GM12878 (cell line): ENCODE measurements around the gene ARSJ. TPM values are rescaled to one million over a fixed set of nuclear protein-coding genes. Genes with fewer than 3 reads are reported as not detected.

Experiments used
- ATAC-seq: fragments of 200-7000 bp; cut with Tn5 transposase; 3 replicates; pipeline ENCODE4 v1.9.1; 2020; ENCODE audit warnings: mild to moderate bottlenecking, moderate library complexity
- BruUV-seq: library from RNA; stranded (reverse); fragments of 400-500 nt; replicated peaks from 2 replicates; lab custom pipeline; 2021; lab: Mats Ljungman, UMichigan
- CTCF ChIA-PET: fragments of 300-600 bp; sonication (Branson Sonifier 250); formaldehyde crosslinking; extraction: SDS; loops from one replicate; lab custom pipeline; 2021; ENCODE audit warnings: inconsistent platforms; lab: Yijun Ruan, JAX
- POLR2A ChIA-PET: fragments of 350-600 bp; formaldehyde crosslinking; extraction: SDS; loops from one replicate; lab custom pipeline; 2021; ENCODE audit warnings: inconsistent platforms; lab: Charles Lee
- RAD21 ChIA-PET: fragments of 300-600 bp; sonication (Branson Sonifier 250); formaldehyde crosslinking; loops from one replicate; lab custom pipeline; 2023; ENCODE audit warnings: antibody characterized with exemption; ENCODE audit not compliant: unreplicated experiment; lab: Charles Lee
- SMC1A ChIA-PET: fragments of 300-600 bp; sonication (Branson Sonifier 250); formaldehyde crosslinking; loops from one replicate; lab custom pipeline; 2023; ENCODE audit not compliant: unreplicated experiment, uncharacterized antibody; lab: Charles Lee
- DNase-seq: peaks from one replicate; pipeline ENCODE4 v3.0.0-alpha.2; 2011; ENCODE audit warnings: low read depth, low spot score
- FAIRE-seq: peaks from 3 replicates; lab custom pipeline; 2011; peaks lifted over from hg19 to GRCh38; lab: Jason Lieb, UNC
- H2AFZ ChIP-seq: 2 replicates; pipeline ENCODE4 v1.6.0; 2011; ENCODE audit warnings: low read depth, low read length, control low read depth; ENCODE audit not compliant: control insufficient read depth
- H3K27ac ChIP-seq: 2 replicates; pipeline ENCODE4 v1.5.1; 2011; ENCODE audit warnings: control low read depth; ENCODE audit not compliant: control insufficient read depth, insufficient read depth
- H3K27me3 ChIP-seq, 2 experiments: replicated peaks in 1 of 2; 2 replicates each; pipeline versions ENCODE4 v1.6.0 to v1.6.1; 2011; ENCODE audit warnings: low read length in 1 of 2; ENCODE audit not compliant: control insufficient read depth in 2 of 2, insufficient read depth in 2 of 2
- H3K36me3 ChIP-seq, 2 experiments: 2 replicates each; pipeline ENCODE4 v1.5.1; 2011; ENCODE audit warnings: low read length in 1 of 2; ENCODE audit not compliant: control insufficient read depth in 2 of 2, insufficient read depth in 2 of 2
- H3K4me1 ChIP-seq: 2 replicates; pipeline ENCODE4 v1.6.1; 2011; ENCODE audit warnings: mild to moderate bottlenecking, low read length, moderate library complexity, mixed read lengths; ENCODE audit not compliant: control insufficient read depth, insufficient read depth
- H3K4me2 ChIP-seq: 2 replicates; pipeline ENCODE4 v1.6.0; 2011; ENCODE audit warnings: control low read depth; ENCODE audit not compliant: control insufficient read depth, insufficient read depth
- H3K4me3 ChIP-seq: fragments of 200-600 bp; sonication (generic); 2 replicates; pipeline ENCODE4 v1.5.1; 2016
- H3K79me2 ChIP-seq: 2 replicates; pipeline ENCODE4 v1.6.0; 2011; ENCODE audit warnings: low read length; ENCODE audit not compliant: control insufficient read depth, insufficient read depth
- H3K9ac ChIP-seq: 2 replicates; pipeline ENCODE4 v1.8.0; 2011; ENCODE audit warnings: low read length, control low read depth, mixed read lengths; ENCODE audit not compliant: control insufficient read depth, insufficient read depth
- H3K9me3 ChIP-seq: replicated peaks from 3 replicates; pipeline ENCODE4 v1.5.1; 2011; ENCODE audit warnings: mild to moderate bottlenecking, low read length; ENCODE audit not compliant: control insufficient read depth, insufficient read depth
- H4K20me1 ChIP-seq: 2 replicates; pipeline ENCODE4 v1.6.0; 2011; ENCODE audit not compliant: control insufficient read depth, insufficient read depth
- ATF7 ChIP-seq: fragments of 450-650 bp; IDR thresholded peaks from 2 replicates; pipeline ENCODE4 v1.6.1; 2016; ENCODE audit warnings: low read depth, mild to moderate bottlenecking
- CREM ChIP-seq: IDR thresholded peaks from 2 replicates; pipeline ENCODE4 v1.6.1; 2014; ENCODE audit warnings: antibody characterized with exemption, low read depth
- NFYA ChIP-seq: IDR thresholded peaks from 2 replicates; pipeline ENCODE4 v1.6.1; 2011; ENCODE audit warnings: low read depth, mild to moderate bottlenecking, low read length, improper control_type of control experiment, borderline replicate concordance
- NR2C2 ChIP-seq: IDR thresholded peaks from 2 replicates; pipeline ENCODE4 v1.6.1; 2011; ENCODE audit warnings: borderline replicate concordance, low read depth; ENCODE audit not compliant: control insufficient read depth, insufficient read length
- PAX5 ChIP-seq: IDR thresholded peaks from 2 replicates; pipeline ENCODE4 v1.6.1; 2011; ENCODE audit warnings: low read depth, low read length, borderline replicate concordance
- PKNOX1 ChIP-seq: fragments of 450-650 bp; IDR thresholded peaks from 2 replicates; pipeline ENCODE4 v1.6.1; 2016; ENCODE audit warnings: mild to moderate bottlenecking
- POLR2AphosphoS5 ChIP-seq: IDR thresholded peaks from 2 replicates; pipeline ENCODE4 v1.6.1; 2011; ENCODE audit warnings: mild to moderate bottlenecking, low read length, inconsistent platforms
- PRDM15 ChIP-seq: fragments of 450-650 bp; formaldehyde crosslinking; IDR thresholded peaks from 2 replicates; pipeline ENCODE4 v1.4.0; 2020; ENCODE audit warnings: mild to moderate bottlenecking, moderate library complexity
- SMARCA5 ChIP-seq: fragments of 450-650 bp; IDR thresholded peaks from 2 replicates; pipeline ENCODE4 v1.6.1; 2017; ENCODE audit warnings: mild to moderate bottlenecking
- in situ Hi-C: fragments of 300-500 bp; cut with MboI; formaldehyde crosslinking; loops from 9 replicates; pipeline ENCODE4 v1.14.3; 2018; ENCODE audit warnings: mixed read lengths
- intact Hi-C: fragments of 100-400 bp; cut with micrococcal nuclease; formaldehyde crosslinking; loops from one replicate; pipeline ENCODE4 v1.14.2; 2022; ENCODE audit not compliant: unreplicated experiment
- polyA plus RNA-seq, 11 experiments: library from polyadenylated mRNA; depleted of rRNA in 4 of 11; unstranded in 6 of 11; stranded (reverse) in 5 of 11; fragments of >200 nt; fragmentation: Nextera tagmentation in 4 of 11; fragmentation: Illumina TruSeq in 1 of 11; extraction: Ambion mirVana in 4 of 11; extraction: Trizol in 1 of 11; gene quantifications; 1 replicate in 1 of 11; 2 replicates in 10 of 11; pipeline versions ENCODE4 v1.2.1 to v1.2.3, GENCODE V29; 2011 to 2016; ENCODE audit warnings: inconsistent platforms in 2 of 11, missing spikeins in 2 of 11, low read depth in 1 of 11
- total RNA-seq, 4 experiments: library from RNA; depleted of rRNA in 3 of 4; stranded (reverse); fragments of >200 nt in 3 of 4; fragmentation: Illumina TruSeq in 1 of 4; extraction: Trizol in 1 of 4; gene quantifications; 2 replicates each; pipeline versions ENCODE4 v1.2.1 to v1.2.3, GENCODE V29; 2013 to 2021

The ARSJ gene
- total and polyA plus RNA-seq, 10 of the 15 experiments (the other 5 are each of a cell fraction or from before 2014, with no cell fraction given) = under 0.01 to 0.19 (median 0.04) TPM; not detected in 5

- Histone ChIP-seq H3K36me3 (no peaks in the 10 kb centered on the region), H3K4me1 (peaks cover 4% of the 10 kb centered on the region), H2AFZ (no peak overlapping the region), H3K4me3 (no peak overlapping the region), H3K79me2 (no peaks in the 10 kb centered on the region), H3K27me3 (no peaks in the 10 kb centered on the region), H3K27ac (no peak overlapping the region), H3K4me2 (no peak overlapping the region), H3K9ac (no peak overlapping the region), H4K20me1 (no peaks in the 10 kb centered on the region), H3K9me3 (no peaks in the 10 kb centered on the region)
- SMC1A ChIA-PET = no interaction called here
- POLR2A ChIA-PET = no interaction called here
- TF ChIP-seq NFYA = no peak
- TF ChIP-seq ATF7 = peak; percentile 43; the same call in 1 of the 2 replicates
- in situ Hi-C loops = no loop called here
- intact Hi-C loops = no loop called here
- DNase-seq (no peak), ATAC-seq (no peak), FAIRE-seq (no peak)
- CTCF ChIA-PET = no interaction called here
- BruUV-seq = no TSS peak
- RAD21 ChIA-PET = interaction anchor here (1.5 kb wide), 1 partner anchor 205 kb away, joined by 3 read pairs; no protein-coding TSS in a partner anchor
Observed at GRCh38 chr4:114028071-114028470, 48.6 kb upstream of the ARSJ start.

DNA sequence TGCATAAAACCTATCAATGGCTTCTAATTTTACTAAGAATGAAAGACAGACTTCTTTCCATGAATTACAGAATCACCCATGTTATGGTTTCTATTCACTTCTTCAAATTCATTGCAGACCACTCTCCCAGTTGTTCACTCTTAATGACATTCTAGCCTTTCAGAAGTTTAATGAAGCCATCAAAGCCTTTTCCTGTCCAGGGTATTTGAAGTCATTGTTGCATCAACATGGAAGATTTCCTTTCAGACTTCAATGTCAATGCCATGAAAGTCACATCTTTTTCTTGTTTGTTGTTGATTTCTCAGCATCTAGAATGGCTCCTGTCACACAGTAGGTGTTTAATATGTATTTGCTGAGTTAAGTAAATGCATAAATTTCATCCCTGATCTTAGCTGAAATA, 48.1 kb upstream of the ARSJ start:
- SMC1A ChIA-PET = interaction anchor here (2.6 to 3.3 kb wide), 2 partner anchors 8 to 12 kb away, joined by 14 to 38 read pairs; no protein-coding TSS in a partner anchor
- DNase-seq (no peak), ATAC-seq (no peak), FAIRE-seq (no peak)
- no peaks in the 10 kb centered on the region for H3K9me3 ChIP-seq
- H3K4me3 ChIP-seq = no peak overlapping the region
- POLR2A ChIA-PET = no interaction called here
- H3K79me2 ChIP-seq = no peaks in the 10 kb centered on the region
- in situ Hi-C loops (no loop called here), intact Hi-C loops (no loop called here)
- H3K4me1 ChIP-seq = peaks cover 4% of the 10 kb centered on the region
- H3K4me2 ChIP-seq = no peak overlapping the region
- H3K36me3 ChIP-seq = no peaks in the 10 kb centered on the region
- H4K20me1 ChIP-seq = no peaks in the 10 kb centered on the region
- no peak for TF ChIP-seq NR2C2
- TF ChIP-seq PAX5 = no peak
- TF ChIP-seq SMARCA5 = no peak
- no peak for TF ChIP-seq CREM
- TF ChIP-seq POLR2AphosphoS5 = no peak
- TF ChIP-seq PRDM15 (CRISPR knock-in tag) = no peak
- no peak for TF ChIP-seq PKNOX1
- CTCF ChIA-PET = no interaction called here
- H3K9ac ChIP-seq = no peak overlapping the region
- RAD21 ChIA-PET = interaction anchor here (1.5 kb wide), 1 partner anchor 205 kb away, joined by 3 read pairs; no protein-coding TSS in a partner anchor
- no peak overlapping the region for H3K27ac ChIP-seq
- no peaks in the 10 kb centered on the region for H3K27me3 ChIP-seq
- BruUV-seq = no TSS peak
- no peak overlapping the region for H2AFZ ChIP-seq
